GM19455 (cell line): ENCODE measurements around the gene ACVR1B.

Experiments
- ATAC-seq: cut with Tn5 transposase; IDR thresholded peaks from one replicate; pipeline ENCODE4 v1.9.1; 2021; ENCODE audit not compliant: unreplicated experiment

ACVR1B gene

DNA sequence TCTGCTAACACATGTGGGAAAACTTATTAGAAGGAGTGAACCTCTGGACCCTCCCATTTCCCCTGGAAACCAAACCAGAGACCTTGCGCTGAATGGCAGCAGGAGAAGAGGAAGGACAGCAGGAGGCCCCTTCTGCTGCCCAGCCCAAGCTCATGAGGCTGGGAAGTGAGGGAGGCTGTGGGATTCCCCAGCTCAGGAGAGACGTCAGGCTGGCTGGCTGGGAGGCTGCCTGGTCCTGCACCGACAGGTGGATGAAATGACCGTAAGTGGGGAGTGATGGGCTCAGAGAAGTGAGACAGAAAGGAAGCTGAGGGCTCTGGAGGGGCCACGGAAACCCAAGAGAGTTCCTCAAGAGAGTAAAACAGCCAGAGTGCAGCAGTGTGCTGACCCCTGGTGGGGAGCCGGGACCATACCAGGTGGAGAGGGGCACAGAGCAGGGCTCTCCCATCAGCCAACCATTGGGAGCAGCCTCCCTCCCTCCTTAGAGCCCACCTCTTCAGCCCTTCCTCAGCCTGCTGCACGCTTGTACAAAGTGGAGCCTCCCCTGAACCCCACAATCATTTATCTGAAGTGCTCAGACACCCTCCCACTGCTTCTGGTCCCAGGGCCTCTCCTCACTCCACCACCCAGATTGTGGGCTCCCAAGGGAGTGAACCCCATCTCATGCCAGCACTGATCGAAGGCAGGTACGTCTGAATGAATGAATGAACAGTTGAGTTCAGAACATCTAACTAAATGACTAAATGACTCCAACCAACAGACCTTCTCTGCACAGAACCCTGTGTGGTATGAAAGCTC lies 69.2 kb downstream of the ACVR1B start:
- ATAC-seq = no peak

DNA sequence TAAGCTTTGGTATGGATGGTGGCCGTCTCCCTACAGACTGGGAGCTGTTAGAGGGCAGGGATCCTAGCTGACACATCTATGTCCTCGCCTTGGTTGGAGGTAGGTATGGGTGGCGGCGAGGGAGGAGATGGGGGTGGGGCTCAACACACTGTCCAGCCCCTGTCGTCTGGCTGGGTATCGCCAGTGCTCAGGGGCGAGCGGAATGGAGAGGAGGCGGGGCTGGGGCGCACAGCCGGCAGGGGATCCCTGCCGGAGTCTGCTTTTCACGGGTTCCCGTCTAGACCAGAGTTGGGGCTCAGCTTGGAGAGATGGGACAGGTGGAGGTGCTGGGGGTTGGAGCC lies 71.3 kb downstream of the ACVR1B start:
- no peak for ATAC-seq

DNA sequence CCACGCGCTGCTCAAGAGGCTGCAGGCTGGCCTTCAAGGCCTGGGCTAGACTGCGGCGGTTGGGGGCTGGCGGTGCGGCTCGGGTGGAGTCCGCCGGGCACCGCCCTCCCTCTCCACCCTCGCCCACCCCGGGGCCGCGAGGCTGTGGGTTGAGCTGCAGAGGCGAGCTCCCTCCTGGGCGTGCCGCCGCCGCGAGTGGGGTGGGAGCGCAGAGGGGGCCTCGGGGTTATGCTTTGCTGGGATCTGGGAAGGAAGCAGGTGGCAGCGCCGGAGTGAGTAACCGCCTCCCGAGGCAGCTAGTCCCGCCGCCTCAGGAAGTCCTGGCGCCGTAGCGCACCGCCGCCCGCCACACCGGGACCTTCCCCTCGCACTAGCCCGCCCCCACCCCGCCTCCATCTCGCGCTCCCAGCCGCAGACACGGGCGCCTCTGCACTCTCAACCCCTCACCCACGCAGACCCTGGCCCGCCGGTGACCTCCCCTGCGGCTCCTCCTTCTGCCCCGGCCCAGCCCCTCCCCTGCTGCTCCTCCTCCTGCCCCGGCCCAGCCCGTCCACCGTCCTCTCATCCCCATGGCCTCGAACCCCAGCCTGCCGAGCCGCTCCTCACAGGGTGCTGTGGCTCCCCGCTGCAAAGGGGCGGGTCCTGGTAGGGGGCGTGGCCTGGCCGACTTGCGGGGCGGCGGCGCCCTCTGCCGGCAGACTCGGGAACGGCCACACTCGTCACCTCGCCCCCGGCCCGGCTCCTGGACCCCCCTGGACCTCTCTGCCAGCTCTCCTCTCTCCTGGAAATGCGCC lies 71.9 kb downstream of the ACVR1B start:
- ATAC-seq = no peak

DNA sequence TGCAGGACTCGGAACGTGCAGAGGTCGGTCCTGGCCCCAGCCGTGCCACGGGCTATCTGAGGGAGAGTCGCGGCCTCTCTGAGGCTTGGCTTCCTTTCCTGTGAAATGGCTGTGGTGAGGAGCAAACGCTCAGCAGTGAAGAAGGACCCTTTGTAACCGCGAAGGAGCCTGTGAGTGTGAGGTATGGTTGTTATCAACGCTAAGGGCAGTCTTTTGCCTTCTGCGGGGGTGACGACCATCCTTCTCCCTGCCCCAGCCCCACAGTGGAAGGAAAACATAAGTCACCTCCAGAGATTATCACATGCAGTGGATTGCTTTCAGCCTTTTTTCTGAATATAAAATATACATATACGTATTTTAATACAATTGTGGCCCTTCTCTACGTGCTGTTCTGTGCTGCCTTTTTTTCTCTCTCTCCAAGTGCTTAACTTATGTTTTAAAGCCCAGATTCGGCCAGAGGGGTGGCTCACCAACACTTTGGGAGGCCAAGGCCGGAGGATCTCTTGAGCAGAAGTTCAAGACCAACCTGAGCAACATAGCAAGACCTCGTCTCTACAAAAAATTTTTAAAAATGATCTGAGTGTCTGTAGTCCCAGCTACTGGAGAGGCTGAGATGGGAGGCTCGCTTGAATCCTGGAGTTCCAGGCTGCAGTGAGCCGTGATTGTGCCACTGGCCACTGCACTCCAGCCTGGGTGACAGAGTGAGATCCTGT lies 72.6 kb downstream of the ACVR1B start:
- no peak for ATAC-seq

DNA sequence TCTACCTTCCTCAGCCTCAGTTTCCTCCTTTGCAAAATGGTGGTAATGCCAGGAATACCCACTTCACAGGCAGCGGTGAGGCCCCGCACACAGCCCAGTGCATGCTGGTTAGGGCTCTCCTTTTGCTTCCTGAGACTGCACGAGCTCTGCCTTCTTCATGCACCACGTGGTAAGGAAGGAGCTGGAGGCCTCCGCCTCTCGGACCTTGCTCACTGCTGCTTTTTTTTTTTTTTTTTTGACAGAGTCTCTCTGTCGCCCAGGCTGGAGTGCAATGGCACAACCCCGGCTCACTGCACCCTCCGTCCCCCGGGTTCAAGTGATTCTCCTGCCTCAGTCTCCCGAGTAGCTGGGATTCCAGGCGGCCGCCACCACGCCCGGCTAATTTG lies 73.3 kb downstream of the ACVR1B start:
- no peak for ATAC-seq

DNA sequence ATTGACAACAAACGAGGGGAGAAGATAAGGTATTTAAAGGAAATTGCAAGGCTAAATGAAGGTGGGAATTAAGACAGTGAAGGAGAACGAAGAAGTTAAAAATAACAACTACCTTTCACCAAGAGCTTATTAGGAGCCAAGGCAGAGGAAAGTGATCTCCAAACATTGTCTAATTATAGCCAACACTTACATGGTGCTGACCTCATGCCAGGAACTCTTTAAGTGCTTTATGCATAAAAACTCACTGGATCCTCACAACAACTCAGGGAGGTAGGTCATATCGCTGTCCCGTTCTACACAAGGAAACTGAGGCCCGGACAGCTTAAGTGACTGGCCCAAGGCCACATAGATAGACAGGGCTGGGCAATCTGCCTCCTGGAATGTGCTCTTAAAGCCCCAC lies 74.8 kb downstream of the ACVR1B start:
- ATAC-seq = no peak

DNA sequence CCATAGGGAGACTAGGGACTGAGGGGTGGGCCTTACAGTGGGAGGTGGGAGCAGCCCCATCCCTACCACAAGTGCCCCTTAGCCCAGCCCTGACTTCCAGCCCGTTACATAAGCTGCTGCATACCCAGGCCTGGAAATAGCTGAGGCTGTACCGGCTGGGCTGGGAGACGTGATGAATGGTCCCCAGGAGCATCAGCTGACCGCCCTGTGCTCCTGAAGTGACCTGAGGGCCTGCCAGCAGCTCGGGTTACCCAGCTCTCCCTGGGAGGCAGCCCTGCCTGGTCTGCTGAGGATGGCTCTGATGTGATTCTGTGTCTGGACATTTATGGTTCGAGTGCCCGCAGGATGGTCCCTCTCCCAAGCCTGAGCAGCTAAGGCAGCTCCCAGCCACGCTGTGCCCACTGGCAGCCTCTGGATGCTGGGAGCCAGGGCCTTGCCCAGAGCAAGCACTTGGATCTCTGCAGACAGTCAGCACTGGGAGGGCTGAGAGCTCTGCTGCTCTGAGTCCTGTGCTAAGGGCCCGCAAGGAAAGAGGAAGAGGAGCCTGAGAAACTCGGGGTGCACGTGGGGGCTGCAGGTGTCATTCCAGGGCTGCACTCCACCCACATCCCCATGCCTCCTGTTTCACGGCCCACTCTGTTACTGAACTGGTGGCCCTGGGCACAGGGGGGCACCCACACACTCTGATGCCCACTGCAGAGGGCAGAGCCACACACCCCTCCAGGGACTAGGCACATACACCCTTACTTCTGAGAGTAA lies 75.8 kb downstream of the ACVR1B start:
- ATAC-seq = no peak

DNA sequence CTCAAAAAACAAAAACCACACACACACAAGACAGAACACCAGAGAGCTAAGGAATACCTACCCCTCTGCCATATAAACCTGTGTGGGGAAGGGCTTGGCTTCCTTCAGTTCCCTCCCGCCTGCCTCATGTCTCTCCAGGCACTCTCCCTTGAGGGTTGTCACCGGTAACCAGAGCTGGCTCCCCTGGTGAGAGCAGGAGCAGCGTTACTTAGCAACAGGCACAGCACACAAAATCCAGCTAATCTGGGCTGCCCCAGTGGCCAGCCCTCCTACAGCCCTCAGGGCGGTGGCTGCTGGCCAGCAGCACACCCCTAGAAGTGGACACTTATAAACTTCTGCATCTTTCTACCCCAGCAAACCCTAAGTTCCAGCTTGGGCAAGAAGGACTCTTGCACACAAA lies 78.2 kb downstream of the ACVR1B start:
- no peak for ATAC-seq

DNA sequence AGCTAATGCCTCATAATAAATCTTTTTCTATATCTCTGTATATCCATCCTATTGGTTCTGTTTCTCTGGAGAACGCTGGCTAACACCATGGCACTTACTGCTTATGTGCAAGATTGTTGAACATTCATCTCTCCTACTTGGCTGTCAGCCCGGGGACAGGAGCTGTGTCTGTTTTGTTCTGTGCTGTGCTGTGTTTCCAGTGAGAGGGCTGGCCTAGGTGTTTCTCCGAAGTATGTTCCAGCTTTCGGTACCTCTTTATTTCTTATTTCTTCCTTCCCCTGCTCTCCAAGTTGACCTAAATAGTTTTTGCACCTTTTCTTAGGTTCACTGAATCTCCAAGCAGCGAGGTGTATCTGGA lies 80.9 kb downstream of the ACVR1B start:
- ATAC-seq = no peak

DNA sequence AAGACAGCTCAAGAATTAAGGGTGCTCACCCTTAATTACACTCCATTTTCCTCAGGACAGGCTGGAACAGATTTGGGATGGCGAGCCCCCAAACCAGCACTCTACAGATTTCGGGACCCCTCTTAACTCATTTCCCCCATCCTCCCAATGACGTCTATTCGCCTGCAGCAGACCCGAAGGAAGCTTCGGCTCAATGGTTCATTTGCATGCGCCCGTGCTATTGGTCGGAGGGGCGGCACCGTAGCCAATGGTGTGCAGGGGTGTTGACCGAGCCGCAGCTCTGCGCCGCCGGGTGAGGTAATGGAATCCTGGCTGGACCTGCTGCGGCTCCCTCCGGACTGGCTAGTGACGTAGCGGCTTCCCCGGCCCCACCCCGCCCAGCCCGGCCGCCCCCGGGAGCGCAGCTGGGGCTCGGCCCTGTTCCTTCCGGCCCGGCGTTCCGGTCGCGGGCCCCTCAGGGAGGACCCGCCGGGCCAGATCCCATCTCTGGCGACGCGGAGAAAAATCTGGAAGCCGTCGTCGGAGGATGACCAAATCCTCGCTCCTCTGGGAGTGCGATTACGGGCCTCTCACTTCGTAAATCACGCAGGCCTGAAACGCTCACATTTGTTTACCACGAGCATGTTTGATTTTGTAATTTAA lies 81.4 kb downstream of the ACVR1B start:
- peak; percentile 93 for ATAC-seq

DNA sequence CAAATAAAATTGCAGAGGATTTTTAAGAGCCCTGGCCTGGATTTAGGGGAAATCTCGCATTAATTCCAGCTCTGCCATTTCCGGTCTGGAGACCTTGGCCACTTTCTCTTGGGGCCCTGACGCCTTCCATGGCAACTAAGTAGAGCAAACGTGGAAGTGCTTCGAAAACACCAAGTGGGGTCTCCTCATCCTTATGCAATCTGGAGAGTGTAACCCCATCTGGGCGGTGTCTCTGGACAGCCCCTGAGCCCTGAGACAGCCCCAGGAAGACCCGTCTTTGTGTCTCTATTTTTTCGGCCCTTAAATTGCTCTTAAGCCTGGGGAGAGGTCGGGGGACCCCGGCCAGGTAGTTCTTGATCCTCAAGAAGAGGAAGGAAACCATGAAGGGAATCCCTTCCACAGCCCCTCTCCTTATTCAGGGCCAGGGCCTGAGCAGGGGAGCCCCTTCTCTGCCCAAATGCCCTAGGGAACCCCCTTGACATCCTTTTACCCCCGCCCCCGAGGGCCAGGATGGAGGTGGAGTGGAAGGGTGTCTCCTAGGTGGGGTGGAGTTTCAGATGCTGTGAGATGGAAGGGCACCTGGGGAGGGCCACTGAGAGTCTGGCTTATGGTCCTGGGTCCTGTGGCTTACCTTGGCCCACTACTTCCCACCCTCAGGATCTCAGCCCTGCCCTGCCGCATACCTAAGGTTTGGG lies 82.1 kb downstream of the ACVR1B start:
- no peak for ATAC-seq

DNA sequence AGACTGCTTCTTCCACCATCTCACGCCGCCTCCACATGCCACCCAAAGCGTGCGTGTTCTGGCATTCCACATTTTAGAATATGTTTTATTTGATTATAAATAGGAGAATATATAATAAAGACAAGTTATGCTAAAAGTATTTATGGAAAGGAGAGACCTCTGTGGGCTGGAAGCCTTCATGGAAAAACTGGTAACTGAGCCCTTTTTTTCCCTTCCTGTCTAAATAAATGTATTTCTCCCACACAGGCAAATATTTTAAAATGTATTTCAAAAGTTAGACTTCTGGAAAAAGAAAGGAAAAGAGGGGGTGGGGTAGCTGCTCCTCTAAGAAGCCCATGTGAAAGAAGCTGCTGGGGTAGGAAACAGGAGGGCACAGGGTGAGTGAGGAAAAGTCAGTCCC lies 83.7 kb downstream of the ACVR1B start:
- no peak for ATAC-seq

DNA sequence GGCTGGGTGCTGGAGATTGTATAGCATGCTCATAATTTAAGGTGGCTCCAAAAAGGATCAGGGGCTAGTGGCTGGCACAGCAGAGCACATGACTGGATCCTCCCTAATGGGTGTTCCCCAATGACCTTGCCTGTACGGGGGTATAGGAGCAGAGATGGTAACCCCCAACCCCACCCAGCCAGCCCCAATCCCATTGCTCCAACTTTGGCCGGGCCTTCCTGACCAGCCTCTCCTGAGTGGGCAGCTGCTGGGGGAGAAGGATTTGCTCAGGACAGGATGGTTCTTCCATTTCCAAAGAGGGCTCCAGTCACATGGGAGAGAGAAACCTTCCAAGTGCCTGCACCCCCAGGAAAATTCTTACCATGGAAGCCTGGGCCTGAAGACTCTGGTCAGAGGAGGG lies 84.4 kb downstream of the ACVR1B start:
- ATAC-seq = no peak

DNA sequence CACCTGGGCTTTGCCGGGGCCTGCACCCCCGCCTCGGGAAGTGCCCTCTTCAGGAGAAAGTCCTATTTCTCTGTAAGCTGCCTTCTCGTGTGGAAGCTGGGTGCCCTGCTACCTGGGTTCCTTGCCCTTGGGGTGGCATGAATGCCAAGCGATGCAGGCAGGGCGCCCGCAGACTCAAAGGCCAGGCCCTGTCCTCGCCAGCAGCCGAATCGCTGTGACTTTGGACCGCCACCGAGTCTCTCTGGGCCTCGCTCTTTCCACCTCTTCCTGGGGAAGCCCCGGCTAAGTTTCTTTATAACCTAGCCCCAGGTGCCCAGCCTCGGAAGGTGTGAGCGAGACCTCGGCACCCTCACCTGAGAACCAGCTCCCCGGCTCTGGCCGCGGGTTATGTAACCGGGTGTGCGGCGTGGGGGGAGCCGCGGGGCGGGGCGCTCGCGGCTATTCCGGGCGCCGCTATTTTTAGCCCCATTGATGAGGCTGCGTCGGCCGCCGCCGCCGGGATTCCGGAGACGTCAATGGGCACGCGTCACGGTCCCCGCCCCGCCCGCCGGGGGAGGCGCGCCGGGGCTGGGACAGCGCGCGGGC lies 85.2 kb downstream of the ACVR1B start:
- peak; percentile 44 for ATAC-seq

DNA sequence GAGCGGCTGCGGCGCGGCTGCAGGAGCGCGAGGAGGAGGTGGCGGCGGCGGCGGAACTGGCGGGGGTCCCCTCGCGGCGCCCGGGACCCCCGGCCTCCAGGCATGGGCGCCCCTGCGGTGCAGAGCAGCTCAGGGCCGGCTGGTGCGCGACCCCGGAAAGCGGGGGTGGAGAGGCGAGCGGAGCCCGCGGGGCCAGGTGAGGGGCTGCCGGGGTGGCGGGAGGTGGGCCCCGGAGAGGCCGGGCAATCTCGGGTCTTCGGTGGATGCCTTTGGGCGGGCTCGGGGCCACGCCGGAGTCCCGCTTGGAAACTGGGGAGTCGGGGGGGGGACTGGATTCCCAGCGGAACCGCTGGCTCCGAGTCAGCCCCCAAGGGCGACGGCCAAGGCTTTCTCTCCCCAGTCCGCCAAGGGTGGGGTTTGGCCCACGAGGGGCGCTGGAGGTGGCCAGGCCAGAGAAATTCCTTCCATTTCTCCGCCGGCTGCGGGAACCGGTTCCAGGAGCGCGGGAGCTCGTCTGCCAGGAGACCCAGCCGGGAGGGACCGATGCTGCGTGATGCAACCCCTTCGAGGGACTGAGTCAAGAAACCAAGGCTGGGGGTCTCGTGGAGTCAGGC lies 85.9 kb downstream of the ACVR1B start:
- no peak for ATAC-seq

DNA sequence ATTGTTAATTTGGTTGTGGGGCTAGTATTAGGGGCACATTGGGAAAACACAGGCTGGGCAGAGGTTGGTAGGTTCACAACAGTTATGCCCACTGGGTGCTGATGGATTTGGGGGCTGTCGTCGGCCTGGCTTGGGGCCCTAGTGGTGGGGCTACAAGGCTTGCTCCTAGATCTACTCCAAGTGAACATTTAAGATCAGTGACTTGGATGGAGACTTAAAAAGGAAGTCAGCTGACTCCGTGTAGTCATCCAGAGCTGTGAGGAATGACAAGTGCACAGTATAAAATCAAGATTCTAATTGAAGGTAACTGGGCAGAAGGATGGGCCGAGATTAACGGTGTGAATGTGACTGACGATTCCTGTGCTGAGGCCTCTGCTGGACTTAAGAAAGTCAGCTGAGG lies 86.9 kb downstream of the ACVR1B start:
- no peak for ATAC-seq

DNA sequence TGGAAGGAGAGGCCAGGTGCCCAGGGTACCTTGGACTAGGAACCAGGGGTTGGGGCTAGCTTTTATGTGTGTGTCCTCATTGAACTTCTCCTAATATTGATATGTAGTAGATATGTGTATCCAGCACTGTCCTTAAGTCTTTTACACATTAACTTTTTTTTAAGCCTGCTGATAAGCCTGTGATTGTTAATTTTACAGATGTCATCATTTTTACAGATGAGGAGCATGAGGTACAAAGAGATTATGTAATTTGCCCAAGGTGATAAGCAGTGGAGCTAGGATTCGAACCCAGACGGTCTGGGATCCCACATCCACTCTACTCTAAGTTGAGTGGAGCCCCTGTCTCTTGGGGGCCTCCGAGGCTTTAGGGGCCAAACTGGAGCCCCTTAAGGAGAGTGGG lies 89.5 kb downstream of the ACVR1B start:
- ATAC-seq = no peak

DNA sequence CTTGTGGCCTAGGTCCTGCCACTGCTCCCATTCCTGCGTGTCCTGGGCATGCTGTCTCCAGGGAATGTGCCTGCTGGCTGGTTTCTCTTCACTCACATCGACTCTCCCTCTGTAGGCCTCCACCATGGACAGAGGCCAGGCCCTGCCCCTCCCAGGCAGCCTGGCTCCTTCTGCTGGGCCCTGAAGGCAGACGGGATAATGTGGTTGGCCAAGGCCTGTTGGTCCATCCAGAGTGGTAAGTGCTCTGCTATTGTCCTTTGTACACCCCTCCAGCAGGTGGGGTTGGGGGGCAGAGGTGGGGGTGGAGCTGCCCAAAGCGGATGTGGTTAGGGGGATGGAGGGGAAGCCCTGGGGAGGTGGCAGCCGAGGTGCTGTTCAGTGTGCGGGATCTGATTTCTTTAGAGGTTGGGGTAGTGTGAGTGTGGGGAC lies 90.2 kb downstream of the ACVR1B start:
- no peak for ATAC-seq

DNA sequence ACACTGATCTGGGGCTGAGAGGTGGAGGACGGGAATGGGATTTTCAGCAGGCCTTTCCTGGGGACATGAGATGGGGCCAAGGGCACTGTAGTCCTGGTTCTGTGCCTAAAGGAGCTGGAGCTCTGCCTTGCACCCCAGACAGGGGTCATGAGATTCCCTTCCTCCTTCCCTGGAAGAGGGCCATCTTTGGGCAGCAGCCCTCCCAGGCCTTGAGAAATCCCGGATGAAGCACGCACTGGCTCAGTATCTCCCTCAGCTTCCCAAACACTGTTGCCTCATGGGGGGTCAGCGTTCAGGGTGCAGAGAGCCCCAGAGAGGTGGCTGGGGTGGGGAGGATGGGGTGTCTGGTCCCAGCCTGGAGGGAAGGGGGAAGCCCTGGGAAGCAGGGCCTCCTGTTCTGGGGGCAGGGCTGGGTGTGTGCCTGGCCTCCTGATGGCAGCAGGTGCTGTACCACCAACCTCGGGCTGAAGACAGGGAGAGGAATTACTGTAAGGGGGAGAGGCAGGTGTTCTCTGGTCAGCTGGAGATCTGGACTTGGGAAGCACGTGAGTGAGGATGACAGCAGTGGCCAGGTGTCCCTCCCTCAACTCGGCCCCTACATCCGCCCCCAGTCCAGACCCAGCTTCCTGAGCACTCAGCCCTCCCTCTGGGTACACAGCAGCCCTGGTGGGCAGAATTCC lies 91.3 kb downstream of the ACVR1B start:
- ATAC-seq = no peak
